PC-9 (cell line): Measurements from ENCODE around the gene CHTF18.

Source experiments
- CTCF ChIP-seq: fragments of 200-600 bp; sonication (generic); conservative IDR thresholded peaks from 2 replicates; pipeline ENCODE4 v1.6.1; 2017; ENCODE audit warnings: mixed run types, antibody characterized with exemption, mild to moderate bottlenecking, moderate library complexity
- EZH2 ChIP-seq: fragments of 200-600 bp; sonication (generic); IDR thresholded peaks from 2 replicates; pipeline ENCODE4 v1.8.0; 2017; ENCODE audit warnings: antibody characterized with exemption, low read depth

- no peak for TF ChIP-seq CTCF
- TF ChIP-seq EZH2: no peak
These were observed 30.2 kb downstream of the CHTF18 start for GRCh38 chr16:818592-818991.
